Activated CD4-positive, alpha-beta T cell treated with anti-CD3 and anti-CD28 coated beads, Interleukin-2, amount 50 U/mL, for 24 hours (primary cell): Measurements from ENCODE around the gene MAST4.

Experiments used
- DNase-seq, 2 donors: peaks; one replicate each; pipeline ENCODE4 v3.0.0-alpha.2; 2020; ENCODE audit warnings: low read depth in 1 of 2, low spot score in 1 of 2

Gene MAST4

GRCh38 chr5:67144183-67144639, 548.0 kb downstream of the MAST4 start:
- no peak for DNase-seq

- no peak for DNase-seq
These were observed 550.4 kb downstream of the MAST4 start for GRCh38 chr5:67146574-67146973.

GRCh38 chr5:67146981-67147380, 550.8 kb downstream of the MAST4 start:
- no peak for DNase-seq

GRCh38 chr5:67147760-67148159, 551.6 kb downstream of the MAST4 start:
- DNase-seq = no peak

GRCh38 chr5:67149057-67149950, 553.1 kb downstream of the MAST4 start:
- no peak for DNase-seq

GRCh38 chr5:67149951-67150523, 553.8 kb downstream of the MAST4 start:
- no peak for DNase-seq

GRCh38 chr5:67152400-67152799, 556.2 kb downstream of the MAST4 start:
- DNase-seq = no peak

GRCh38 chr5:67153292-67153691, 557.1 kb downstream of the MAST4 start:
- DNase-seq = no peak

GRCh38 chr5:67154556-67155206, 558.5 kb downstream of the MAST4 start:
- no peak for DNase-seq

- DNase-seq = peak in 1 of 2 donors; percentile 36
These were observed 560.9 kb downstream of the MAST4 start for GRCh38 chr5:67156976-67157583.

GRCh38 chr5:67160272-67160671, 564.1 kb downstream of the MAST4 start:
- no peak for DNase-seq

GRCh38 chr5:67160985-67161384, 564.8 kb downstream of the MAST4 start:
- DNase-seq = no peak

- no peak for DNase-seq
These were observed 565.6 kb downstream of the MAST4 start for GRCh38 chr5:67161767-67162166.

GRCh38 chr5:67163231-67163756, 567.1 kb downstream of the MAST4 start:
- DNase-seq = no peak

- no peak for DNase-seq
These were observed 567.8 kb downstream of the MAST4 start for GRCh38 chr5:67163863-67164595.

GRCh38 chr5:67164856-67165525, 568.8 kb downstream of the MAST4 start:
- no peak for DNase-seq

- peak; percentile 63 to 73 for DNase-seq
These were observed 569.6 kb downstream of the MAST4 start for GRCh38 chr5:67165526-67166459.

GRCh38 chr5:67166460-67167285, 570.5 kb downstream of the MAST4 start:
- DNase-seq = peak; percentile 43 to 47
